Endodermal cell (in vitro differentiated cells): ENCODE data around the gene MST1. TPM values are rescaled to one million over a fixed set of nuclear protein-coding genes. Genes with fewer than 3 reads are reported as not detected.
A peak's percentile ranks its signal among the peaks of the same experiment; 100 is the strongest.

Experiments
- DNase-seq: peaks from one replicate; pipeline ENCODE4 v3.0.0-alpha.2; 2017
- H3K27ac ChIP-seq: 2 replicates; pipeline ENCODE4 v1.5.1; 2013; ENCODE audit warnings: mild to moderate bottlenecking, low read depth, low read length, moderate library complexity
- H3K27me3 ChIP-seq: 2 replicates; pipeline ENCODE4 v1.6.1; 2013; ENCODE audit warnings: mild to moderate bottlenecking, low read length, moderate library complexity; ENCODE audit not compliant: insufficient read depth, control insufficient read depth, poor library complexity, severe bottlenecking
- H3K36me3 ChIP-seq: 2 replicates; pipeline ENCODE4 v1.7.0; 2013; ENCODE audit warnings: mild to moderate bottlenecking, low read length, moderate library complexity; ENCODE audit not compliant: control insufficient read depth, insufficient read depth
- H3K4me1 ChIP-seq: one replicate; pipeline ENCODE4 v1.7.0; 2013; ENCODE audit warnings: low read length; ENCODE audit not compliant: control insufficient read depth, insufficient read depth
- H3K4me3 ChIP-seq: 2 replicates; pipeline ENCODE4 v1.5.1; 2013; ENCODE audit warnings: mild to moderate bottlenecking, low read length, moderate library complexity
- H3K9ac ChIP-seq: 2 replicates; pipeline ENCODE4 v1.6.1; 2013; ENCODE audit warnings: mild to moderate bottlenecking, low read length, moderate library complexity; ENCODE audit not compliant: poor library complexity, severe bottlenecking; ENCODE audit errors: extremely low read depth
- H3K9me3 ChIP-seq: 2 replicates; pipeline ENCODE4 v1.6.1; 2013; ENCODE audit warnings: mild to moderate bottlenecking, low read length, moderate library complexity; ENCODE audit not compliant: control insufficient read depth
- H3K27ac Mint-ChIP-seq: 2 replicates; pipeline ENCODE4 v1.8.0; 2020; ENCODE audit warnings: mixed read lengths
- H3K27me3 Mint-ChIP-seq: 2 replicates; pipeline ENCODE4 v1.8.0; 2021; ENCODE audit warnings: mild to moderate bottlenecking, mixed read lengths; ENCODE audit not compliant: insufficient read depth
- H3K36me3 Mint-ChIP-seq: 2 replicates; pipeline ENCODE4 v1.8.0; 2020; ENCODE audit warnings: low read depth, mixed read lengths
- H3K4me1 Mint-ChIP-seq: 2 replicates; pipeline ENCODE4 v1.8.0; 2020; ENCODE audit warnings: mixed read lengths
- H3K4me3 Mint-ChIP-seq: 2 replicates; pipeline ENCODE4 v1.8.0; 2020; ENCODE audit warnings: mild to moderate bottlenecking, moderate library complexity, mixed read lengths
- H3K9me3 Mint-ChIP-seq: 2 replicates; pipeline ENCODE4 v1.8.0; 2020; ENCODE audit warnings: mild to moderate bottlenecking, mixed read lengths
- CTCF ChIP-seq: fragments of 200-600 bp; sonication (generic); conservative IDR thresholded peaks from 2 replicates; pipeline ENCODE4 v1.5.0; 2021; ENCODE audit warnings: antibody characterized with exemption, mild to moderate bottlenecking
- WGBS, 2 experiments: methylation state at CpG; one replicate each; pipeline versions ENCODE4 v1.1.5 to v1.1.7; 2013; ENCODE audit warnings: missing lambda C conversion rate in 2 of 2, mixed read lengths in 1 of 2; ENCODE audit not compliant: insufficient coverage in 1 of 2, insufficient read length in 1 of 2; 5-methylcytosine and 5-hydroxymethylcytosine counted together
- total RNA-seq, 2 donors: library from RNA; stranded (reverse); fragmentation: NEBNext Ultra II Directional in 1 of 2; extraction: Animal tissue kit (Norgen Biotek cat#: 25700) in 1 of 2; gene quantifications; 2 replicates in 1 of 2; 3 replicates in 1 of 2; pipeline ENCODE4 v1.2.1, GENCODE V29; 2021

MST1 gene
- total RNA-seq, 2 donors from 2014 or later = 30.8 to 35.5 TPM

GRCh38 chr3:49722896-49723295 lies 33.6 kb upstream of the MST1 start:
- peak overlapping the region; percentile 97 for H3K4me3 ChIP-seq
- peak overlapping the region; percentile 92 for H3K27ac ChIP-seq
- Mint-ChIP-seq H3K4me3 (peak overlapping the region; percentile 87), H3K4me1 (peaks cover 13% of the 10 kb centered on the region), H3K36me3 (peaks cover 31% of the 10 kb centered on the region), H3K27me3 (peaks cover 1% of the 10 kb centered on the region), H3K9me3 (no peaks in the 10 kb centered on the region), H3K27ac (peak overlapping the region; percentile 97)
- H3K36me3 ChIP-seq = peaks cover 51% of the 10 kb centered on the region
- no peak for TF ChIP-seq CTCF
- no peaks in the 10 kb centered on the region for H3K27me3 ChIP-seq
- peaks cover 7% of the 10 kb centered on the region for H3K4me1 ChIP-seq
- peak overlapping the region; percentile 98 for H3K9ac ChIP-seq
- H3K9me3 ChIP-seq = no peaks in the 10 kb centered on the region
- DNase-seq = no peak
- 84 to 97% methylated on average over 7 to 8 of the region's 8 CpGs for WGBS, 2 experiments

GRCh38 chr3:49721896-49722781 lies 32.9 kb upstream of the MST1 start:
- H3K27me3 Mint-ChIP-seq = peaks cover 4% of the 10 kb centered on the region
- H3K4me3 ChIP-seq = peak overlapping the region; percentile 97
- TF ChIP-seq CTCF = no peak
- H3K36me3 ChIP-seq = peaks cover 43% of the 10 kb centered on the region
- H3K27ac Mint-ChIP-seq = peak overlapping the region; percentile 72
- no peak overlapping the region for H3K27ac ChIP-seq
- H3K4me3 Mint-ChIP-seq = peak overlapping the region; percentile 87
- peaks cover 13% of the 10 kb centered on the region for H3K4me1 Mint-ChIP-seq
- WGBS, 2 experiments = 95 to 97% methylated on average over 18 to 26 of the region's 26 CpGs
- peaks cover 7% of the 10 kb centered on the region for H3K4me1 ChIP-seq
- H3K9ac ChIP-seq = peak overlapping the region; percentile 98
- no peaks in the 10 kb centered on the region for H3K9me3 Mint-ChIP-seq
- H3K9me3 ChIP-seq = no peaks in the 10 kb centered on the region
- no peak for DNase-seq
- H3K36me3 Mint-ChIP-seq = peaks cover 23% of the 10 kb centered on the region
- no peaks in the 10 kb centered on the region for H3K27me3 ChIP-seq

GRCh38 chr3:49721596-49721895 lies 32.3 kb upstream of the MST1 start:
- peaks cover 13% of the 10 kb centered on the region for H3K4me1 Mint-ChIP-seq
- Histone ChIP-seq H3K27me3 (no peaks in the 10 kb centered on the region), H3K4me1 (peaks cover 7% of the 10 kb centered on the region), H3K4me3 (no peak overlapping the region), H3K9ac (no peak overlapping the region), H3K36me3 (peaks cover 37% of the 10 kb centered on the region), H3K9me3 (no peaks in the 10 kb centered on the region), H3K27ac (no peak overlapping the region)
- H3K36me3 Mint-ChIP-seq = peaks cover 23% of the 10 kb centered on the region
- TF ChIP-seq CTCF = no peak
- H3K4me3 Mint-ChIP-seq = no peak overlapping the region
- peaks cover 4% of the 10 kb centered on the region for H3K27me3 Mint-ChIP-seq
- H3K9me3 Mint-ChIP-seq = no peaks in the 10 kb centered on the region
- no peak overlapping the region for H3K27ac Mint-ChIP-seq
- WGBS, 2 experiments = 92 to 93% methylated on average over 9 of the region's 9 CpGs
- DNase-seq = no peak
